ENCODE data around the gene SPEF2. TPM values are rescaled to one million over a fixed set of nuclear protein-coding genes. Genes with fewer than 3 reads are reported as not detected.

Gene SPEF2
- total RNA-seq, 1 donor from 2014 or later: 0.96 TPM

DNA sequence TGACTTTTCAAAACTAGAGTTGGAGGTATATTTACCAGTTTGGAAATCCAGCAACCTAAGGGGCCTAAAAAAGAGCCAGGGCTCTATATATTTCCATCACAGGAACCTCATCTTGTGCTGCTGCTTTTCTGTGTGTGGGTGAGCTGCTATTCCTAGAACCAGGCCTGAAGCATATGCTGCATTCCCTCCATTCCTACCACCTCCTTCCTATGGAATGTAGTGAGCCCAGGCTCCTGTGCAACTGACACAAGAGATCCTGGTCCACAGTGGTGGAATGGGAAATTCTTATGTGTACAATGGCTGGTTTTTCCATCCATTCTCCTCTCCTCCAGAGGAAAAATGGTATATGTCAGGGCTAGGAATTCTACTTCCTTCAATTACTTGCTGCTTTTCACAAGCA, 39.1 kb downstream of the SPEF2 start:
- Mint-ChIP-seq H3K4me1 (ENCODE audit: low read depth, unreplicated experiment) (no peaks in the 10 kb centered on the region), H3K4me3 (ENCODE audit: unreplicated experiment) (no peak overlapping the region), H3K27me3 (ENCODE audit: unreplicated experiment) (peaks cover 2% of the 10 kb centered on the region), H3K27ac (ENCODE audit: unreplicated experiment) (no peak overlapping the region), H3K36me3 (ENCODE audit: unreplicated experiment) (no peaks in the 10 kb centered on the region), H3K9me3 (ENCODE audit: unreplicated experiment) (no peaks in the 10 kb centered on the region)
- TF ChIP-seq, protein P1, sequence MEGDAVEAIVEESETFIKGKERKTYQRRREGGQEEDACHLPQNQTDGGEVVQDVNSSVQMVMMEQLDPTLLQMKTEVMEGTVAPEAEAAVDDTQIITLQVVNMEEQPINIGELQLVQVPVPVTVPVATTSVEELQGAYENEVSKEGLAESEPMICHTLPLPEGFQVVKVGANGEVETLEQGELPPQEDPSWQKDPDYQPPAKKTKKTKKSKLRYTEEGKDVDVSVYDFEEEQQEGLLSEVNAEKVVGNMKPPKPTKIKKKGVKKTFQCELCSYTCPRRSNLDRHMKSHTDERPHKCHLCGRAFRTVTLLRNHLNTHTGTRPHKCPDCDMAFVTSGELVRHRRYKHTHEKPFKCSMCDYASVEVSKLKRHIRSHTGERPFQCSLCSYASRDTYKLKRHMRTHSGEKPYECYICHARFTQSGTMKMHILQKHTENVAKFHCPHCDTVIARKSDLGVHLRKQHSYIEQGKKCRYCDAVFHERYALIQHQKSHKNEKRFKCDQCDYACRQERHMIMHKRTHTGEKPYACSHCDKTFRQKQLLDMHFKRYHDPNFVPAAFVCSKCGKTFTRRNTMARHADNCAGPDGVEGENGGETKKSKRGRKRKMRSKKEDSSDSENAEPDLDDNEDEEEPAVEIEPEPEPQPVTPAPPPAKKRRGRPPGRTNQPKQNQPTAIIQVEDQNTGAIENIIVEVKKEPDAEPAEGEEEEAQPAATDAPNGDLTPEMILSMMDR (IDR thresholded peaks at IDR 0.05; ENCODE audit: partially characterized antibody, unreplicated experiment): no peak
- no peak for DNase-seq

DNA sequence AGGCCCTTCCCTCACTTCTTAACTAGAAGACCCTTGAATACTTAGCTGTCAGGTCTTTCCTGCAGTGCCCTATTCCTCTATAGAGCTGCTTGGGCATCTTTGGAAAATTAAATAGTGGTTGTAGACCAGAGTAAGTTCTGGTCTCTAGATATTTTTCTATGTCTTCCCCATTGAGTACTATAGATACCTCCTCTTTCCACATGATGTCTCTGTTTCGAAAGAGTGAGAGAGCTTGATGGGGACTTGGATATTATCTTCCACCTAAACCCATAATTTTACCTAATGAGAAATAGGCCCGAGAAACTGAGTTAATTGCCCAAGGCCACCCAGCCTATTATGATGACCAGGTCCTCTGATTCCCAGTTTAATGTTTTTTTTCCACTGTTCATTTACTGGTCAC, 40.2 kb downstream of the SPEF2 start:
- Mint-ChIP-seq H3K27me3 (ENCODE audit: unreplicated experiment) (peaks cover 2% of the 10 kb centered on the region), H3K4me1 (ENCODE audit: low read depth, unreplicated experiment) (no peaks in the 10 kb centered on the region), H3K27ac (ENCODE audit: unreplicated experiment) (no peak overlapping the region), H3K9me3 (ENCODE audit: unreplicated experiment) (no peaks in the 10 kb centered on the region), H3K36me3 (ENCODE audit: unreplicated experiment) (no peaks in the 10 kb centered on the region), H3K4me3 (ENCODE audit: unreplicated experiment) (no peak overlapping the region)
- no peak for DNase-seq
- TF ChIP-seq, protein P1 (IDR thresholded peaks at IDR 0.05; ENCODE audit: partially characterized antibody, unreplicated experiment): no peak

DNA sequence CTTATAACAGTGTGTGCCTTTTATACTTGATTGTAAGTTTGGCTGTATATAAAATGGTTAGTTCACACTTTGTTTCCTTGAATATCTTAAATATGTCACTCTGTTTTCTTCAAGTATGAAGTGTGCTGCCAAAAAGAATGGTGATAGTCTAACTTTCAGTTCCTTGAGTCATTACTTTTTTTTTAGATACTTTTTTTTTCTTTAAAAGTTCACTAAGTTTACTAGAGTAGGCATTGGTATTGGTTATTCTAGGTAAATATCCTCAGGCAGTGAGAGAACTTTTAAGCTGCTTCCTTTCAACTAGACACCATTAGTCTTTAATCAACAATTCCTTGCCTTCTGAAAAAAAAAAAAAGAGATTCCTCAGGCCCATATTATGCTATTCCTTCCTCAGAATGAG, 41.9 kb downstream of the SPEF2 start:
- H3K36me3 Mint-ChIP-seq (ENCODE audit: unreplicated experiment): no peaks in the 10 kb centered on the region
- peaks cover 2% of the 10 kb centered on the region for H3K27me3 Mint-ChIP-seq (ENCODE audit: unreplicated experiment)
- DNase-seq: no peak
- H3K4me3 Mint-ChIP-seq (ENCODE audit: unreplicated experiment): no peak overlapping the region
- TF ChIP-seq, protein P1 (IDR thresholded peaks at IDR 0.05; ENCODE audit: partially characterized antibody, unreplicated experiment): no peak
- no peaks in the 10 kb centered on the region for H3K4me1 Mint-ChIP-seq (ENCODE audit: low read depth, unreplicated experiment)
- no peak overlapping the region for H3K27ac Mint-ChIP-seq (ENCODE audit: unreplicated experiment)
- no peaks in the 10 kb centered on the region for H3K9me3 Mint-ChIP-seq (ENCODE audit: unreplicated experiment)

DNA sequence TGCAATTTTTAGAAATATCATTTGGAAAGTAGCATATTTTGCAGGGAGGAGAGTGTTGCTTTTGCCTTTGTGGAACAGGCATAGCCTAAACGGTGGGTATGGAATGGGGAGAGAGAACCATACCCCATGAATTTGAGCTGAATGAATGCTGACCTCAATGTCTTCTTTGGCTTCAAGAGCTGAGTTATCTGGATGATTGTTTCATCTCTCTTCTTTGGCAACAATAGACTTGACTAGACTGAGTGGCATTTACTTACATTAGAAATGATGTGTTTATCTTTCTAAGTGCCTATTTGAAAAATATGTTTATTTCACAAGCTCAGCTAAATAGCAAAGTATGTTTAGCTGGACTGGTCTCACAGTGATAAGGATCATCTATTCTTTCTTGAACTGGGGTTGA, 42.8 kb downstream of the SPEF2 start:
- Mint-ChIP-seq H3K4me3 (ENCODE audit: unreplicated experiment) (no peak overlapping the region), H3K27me3 (ENCODE audit: unreplicated experiment) (peaks cover 2% of the 10 kb centered on the region), H3K36me3 (ENCODE audit: unreplicated experiment) (no peaks in the 10 kb centered on the region), H3K4me1 (ENCODE audit: low read depth, unreplicated experiment) (no peaks in the 10 kb centered on the region), H3K9me3 (ENCODE audit: unreplicated experiment) (no peaks in the 10 kb centered on the region), H3K27ac (ENCODE audit: unreplicated experiment) (no peak overlapping the region)
- TF ChIP-seq, protein P1 (IDR thresholded peaks at IDR 0.05; ENCODE audit: partially characterized antibody, unreplicated experiment): no peak
- no peak for DNase-seq

DNA sequence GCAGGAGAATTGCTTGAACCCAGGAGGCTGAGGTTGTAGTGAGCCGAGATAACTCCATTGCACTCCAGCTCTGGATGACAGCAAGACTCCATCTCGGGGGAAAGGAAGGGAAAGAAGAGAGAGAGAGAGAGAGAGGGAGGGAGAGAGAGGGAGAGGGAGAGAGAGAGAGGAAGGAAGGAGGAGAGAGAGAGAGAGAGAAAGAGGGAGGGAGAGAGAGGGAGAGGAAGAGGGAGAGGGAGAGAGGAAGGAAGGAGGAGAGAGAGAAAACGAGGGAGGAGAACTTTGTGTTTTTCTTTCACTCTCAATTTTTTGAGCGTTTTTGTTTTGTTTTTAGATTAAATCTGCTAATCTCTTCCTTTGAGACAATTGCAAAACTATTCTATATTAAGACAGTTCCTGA, 46.9 kb downstream of the SPEF2 start:
- H3K36me3 Mint-ChIP-seq (ENCODE audit: unreplicated experiment): no peaks in the 10 kb centered on the region
- H3K4me1 Mint-ChIP-seq (ENCODE audit: low read depth, unreplicated experiment): no peaks in the 10 kb centered on the region
- H3K4me3 Mint-ChIP-seq (ENCODE audit: unreplicated experiment): no peak overlapping the region
- TF ChIP-seq, protein P1 (IDR thresholded peaks at IDR 0.05; ENCODE audit: partially characterized antibody, unreplicated experiment): no peak
- no peak overlapping the region for H3K27ac Mint-ChIP-seq (ENCODE audit: unreplicated experiment)
- H3K27me3 Mint-ChIP-seq (ENCODE audit: unreplicated experiment): no peaks in the 10 kb centered on the region
- no peak for DNase-seq
- no peaks in the 10 kb centered on the region for H3K9me3 Mint-ChIP-seq (ENCODE audit: unreplicated experiment)

All from glutamatergic neuron (in vitro differentiated cells).